HepG2 (cell line): Measurements from ENCODE around the gene RAB11FIP5. TPM values are rescaled to one million over a fixed set of nuclear protein-coding genes. Genes with fewer than 3 reads are reported as not detected.
A peak's percentile ranks its signal among the peaks of the same experiment; 100 is the strongest.

Experiments
- EEA1 ChIP-seq: sonication (generic); formaldehyde crosslinking; IDR thresholded peaks from 2 replicates; pipeline ENCODE4 v1.5.1; 2020; ENCODE audit warnings: mild to moderate bottlenecking, missing genetic modification reagents, borderline replicate concordance
- IRX3 ChIP-seq: sonication (generic); formaldehyde crosslinking; IDR thresholded peaks from 2 replicates; pipeline ENCODE4 v1.8.1; 2023; ENCODE audit warnings: mild to moderate bottlenecking, low read depth, missing genetic modification reagents, borderline replicate concordance
- MEF2D ChIP-seq: sonication (generic); formaldehyde crosslinking; IDR thresholded peaks from 2 replicates; pipeline ENCODE4 v1.5.1; 2020; ENCODE audit warnings: mild to moderate bottlenecking, missing genetic modification reagents
- MYC ChIP-seq: sonication (generic); formaldehyde crosslinking; IDR thresholded peaks from 2 replicates; pipeline ENCODE4 v1.9.0; 2021; ENCODE audit warnings: missing genetic modification reagents, borderline replicate concordance
- MYNN ChIP-seq: sonication (generic); formaldehyde crosslinking; IDR thresholded peaks from 2 replicates; pipeline ENCODE4 v1.4.0; 2020; ENCODE audit warnings: mild to moderate bottlenecking, low read depth, missing genetic modification reagents
- RFXAP ChIP-seq: sonication (generic); formaldehyde crosslinking; IDR thresholded peaks from 2 replicates; pipeline ENCODE4 v1.4.0; 2020; ENCODE audit warnings: missing genetic modification reagents, borderline replicate concordance
- YEATS4 ChIP-seq: sonication (generic); formaldehyde crosslinking; IDR thresholded peaks from 2 replicates; pipeline ENCODE4 v1.4.0; 2020; ENCODE audit warnings: missing genetic modification reagents, borderline replicate concordance
- ZFP36L1 ChIP-seq: sonication (generic); formaldehyde crosslinking; IDR thresholded peaks from 2 replicates; pipeline ENCODE4 v1.8.0; 2022; ENCODE audit warnings: mild to moderate bottlenecking, missing genetic modification reagents, moderate library complexity
- ZFP82 ChIP-seq: sonication (generic); formaldehyde crosslinking; IDR thresholded peaks from 2 replicates; pipeline ENCODE4 v1.5.1; 2020; ENCODE audit warnings: mild to moderate bottlenecking, missing genetic modification reagents, borderline replicate concordance
- polyA plus RNA-seq, 8 experiments: library from polyadenylated mRNA; depleted of rRNA in 3 of 8; stranded (reverse) in 7 of 8; unstranded in 1 of 8; fragments of >200 nt; fragmentation: Illumina TruSeq in 4 of 8; extraction: Trizol in 4 of 8; gene quantifications; 2 replicates each; pipeline versions ENCODE4 v1.2.1 to v1.2.3, GENCODE V29; 2011 to 2016; ENCODE audit warnings: low read depth in 4 of 8, missing spikeins in 1 of 8, mixed read lengths in 1 of 8; ENCODE audit not compliant: insufficient read depth in 1 of 8
- total RNA-seq, 5 experiments: library from RNA; depleted of rRNA; stranded (reverse); fragments of >200 nt; fragmentation: Illumina TruSeq; extraction: Trizol; gene quantifications; 2 replicates each; pipeline ENCODE4 v1.2.3, GENCODE V29; 2016; ENCODE audit warnings: low read depth in 1 of 5
- TF ChIP-seq, protein P1 (sequence below): sonication (generic); formaldehyde crosslinking; IDR thresholded peaks from one replicate; pipeline ENCODE4 v1.5.1; 2020; ENCODE audit warnings: mild to moderate bottlenecking, missing genetic modification reagents; ENCODE audit errors: not compliant biosample characterization
- TF ChIP-seq, protein P2 (sequence below): sonication (generic); formaldehyde crosslinking; IDR thresholded peaks from 2 replicates; pipeline ENCODE4 v1.4.0; 2020; ENCODE audit warnings: missing genetic modification reagents
- TF ChIP-seq, protein P3 (sequence below): sonication (generic); formaldehyde crosslinking; IDR thresholded peaks from 2 replicates; pipeline ENCODE4 v1.8.0; 2022; ENCODE audit warnings: low read depth, missing genetic modification reagents

RAB11FIP5 gene
- total and polyA plus RNA-seq, 2 of the 13 experiments (the other 11 are each of a cell fraction or from before 2014, with no cell fraction given), result 9.4 to 22.9 TPM

DNA sequence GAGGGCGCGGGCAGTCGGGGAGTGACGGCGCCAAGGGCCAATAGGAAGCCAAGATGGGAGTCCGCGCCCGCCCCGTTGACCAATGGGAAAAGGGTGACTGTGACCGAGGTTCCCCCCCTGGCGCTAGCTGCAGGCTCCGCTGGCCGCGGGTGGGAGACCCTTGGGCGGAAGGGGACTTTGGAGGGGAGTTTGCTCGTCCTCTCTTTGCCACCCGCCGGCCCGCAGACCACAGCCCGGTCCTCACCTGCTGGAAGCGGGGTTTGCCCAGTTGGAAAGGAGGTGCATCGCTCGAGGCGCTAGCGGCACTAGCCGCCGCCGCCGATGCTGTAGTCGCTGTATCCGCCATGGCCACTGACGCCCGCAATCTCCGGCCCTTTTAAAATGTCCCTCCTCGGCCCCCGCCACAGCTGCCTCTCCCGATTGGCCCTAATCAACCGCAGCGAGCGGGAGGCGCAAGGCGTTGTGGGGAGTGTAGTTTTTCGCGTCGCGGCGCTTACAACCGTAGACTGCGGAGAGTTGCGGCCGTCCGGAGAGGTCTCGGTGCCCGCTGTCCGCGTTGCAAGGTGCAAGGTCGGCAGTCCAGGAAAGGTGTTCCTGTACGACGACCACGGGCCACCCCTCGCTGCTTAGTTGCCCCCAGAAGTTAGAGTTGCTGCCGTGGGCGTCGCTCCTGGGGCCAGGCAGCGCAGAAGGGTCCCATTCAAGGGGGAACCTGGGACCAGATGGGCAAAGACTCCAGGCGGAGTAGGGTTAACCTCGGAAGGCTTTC is 41.2 kb downstream of the RAB11FIP5 start, which contains the start of gene SFXN5 (continued):
- TF ChIP-seq, protein P1, sequence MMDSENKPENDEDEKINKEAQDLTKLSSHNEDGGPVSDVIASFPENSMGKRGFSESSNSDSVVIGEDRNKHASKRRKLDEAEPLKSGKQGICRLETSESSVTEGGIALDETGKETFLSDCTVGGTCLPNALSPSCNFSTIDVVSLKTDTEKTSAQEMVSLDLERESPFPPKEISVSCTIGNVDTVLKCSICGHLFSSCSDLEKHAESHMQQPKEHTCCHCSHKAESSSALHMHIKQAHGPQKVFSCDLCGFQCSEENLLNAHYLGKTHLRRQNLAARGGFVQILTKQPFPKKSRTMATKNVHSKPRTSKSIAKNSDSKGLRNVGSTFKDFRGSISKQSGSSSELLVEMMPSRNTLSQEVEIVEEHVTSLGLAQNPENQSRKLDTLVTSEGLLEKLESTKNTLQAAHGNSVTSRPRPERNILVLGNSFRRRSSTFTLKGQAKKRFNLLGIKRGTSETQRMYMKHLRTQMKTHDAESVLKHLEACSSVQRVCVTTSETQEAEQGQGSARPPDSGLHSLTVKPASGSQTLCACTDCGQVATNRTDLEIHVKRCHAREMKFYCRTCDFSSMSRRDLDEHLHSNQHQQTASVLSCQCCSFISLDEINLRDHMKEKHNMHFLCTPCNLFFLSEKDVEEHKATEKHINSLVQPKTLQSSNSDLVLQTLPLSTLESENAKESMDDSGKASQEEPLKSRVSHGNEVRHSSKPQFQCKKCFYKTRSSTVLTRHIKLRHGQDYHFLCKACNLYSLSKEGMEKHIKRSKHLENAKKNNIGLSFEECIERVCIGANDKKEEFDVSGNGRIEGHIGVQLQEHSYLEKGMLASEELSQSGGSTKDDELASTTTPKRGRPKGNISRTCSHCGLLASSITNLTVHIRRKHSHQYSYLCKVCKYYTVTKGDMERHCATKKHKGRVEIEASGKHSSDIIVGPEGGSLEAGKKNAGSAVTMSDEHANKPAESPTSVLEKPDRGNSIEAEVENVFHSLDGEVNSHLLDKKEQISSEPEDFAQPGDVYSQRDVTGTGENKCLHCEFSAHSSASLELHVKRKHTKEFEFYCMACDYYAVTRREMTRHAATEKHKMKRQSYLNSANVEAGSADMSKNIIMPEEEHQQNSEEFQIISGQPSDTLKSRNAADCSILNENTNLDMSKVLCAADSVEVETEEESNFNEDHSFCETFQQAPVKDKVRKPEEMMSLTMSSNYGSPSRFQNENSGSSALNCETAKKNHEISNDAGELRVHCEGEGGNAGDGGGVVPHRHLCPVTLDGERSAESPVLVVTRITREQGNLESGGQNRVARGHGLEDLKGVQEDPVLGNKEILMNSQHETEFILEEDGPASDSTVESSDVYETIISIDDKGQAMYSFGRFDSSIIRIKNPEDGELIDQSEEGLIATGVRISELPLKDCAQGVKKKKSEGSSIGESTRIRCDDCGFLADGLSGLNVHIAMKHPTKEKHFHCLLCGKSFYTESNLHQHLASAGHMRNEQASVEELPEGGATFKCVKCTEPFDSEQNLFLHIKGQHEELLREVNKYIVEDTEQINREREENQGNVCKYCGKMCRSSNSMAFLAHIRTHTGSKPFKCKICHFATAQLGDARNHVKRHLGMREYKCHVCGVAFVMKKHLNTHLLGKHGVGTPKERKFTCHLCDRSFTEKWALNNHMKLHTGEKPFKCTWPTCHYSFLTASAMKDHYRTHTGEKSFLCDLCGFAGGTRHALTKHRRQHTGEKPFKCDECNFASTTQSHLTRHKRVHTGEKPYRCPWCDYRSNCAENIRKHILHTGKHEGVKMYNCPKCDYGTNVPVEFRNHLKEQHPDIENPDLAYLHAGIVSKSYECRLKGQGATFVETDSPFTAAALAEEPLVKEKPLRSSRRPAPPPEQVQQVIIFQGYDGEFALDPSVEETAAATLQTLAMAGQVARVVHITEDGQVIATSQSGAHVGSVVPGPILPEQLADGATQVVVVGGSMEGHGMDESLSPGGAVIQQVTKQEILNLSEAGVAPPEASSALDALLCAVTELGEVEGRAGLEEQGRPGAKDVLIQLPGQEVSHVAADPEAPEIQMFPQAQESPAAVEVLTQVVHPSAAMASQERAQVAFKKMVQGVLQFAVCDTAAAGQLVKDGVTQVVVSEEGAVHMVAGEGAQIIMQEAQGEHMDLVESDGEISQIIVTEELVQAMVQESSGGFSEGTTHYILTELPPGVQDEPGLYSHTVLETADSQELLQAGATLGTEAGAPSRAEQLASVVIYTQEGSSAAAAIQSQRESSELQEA, result peak; percentile 92
- TF ChIP-seq IRX3, result peak; percentile 90
- TF ChIP-seq, protein P2, sequence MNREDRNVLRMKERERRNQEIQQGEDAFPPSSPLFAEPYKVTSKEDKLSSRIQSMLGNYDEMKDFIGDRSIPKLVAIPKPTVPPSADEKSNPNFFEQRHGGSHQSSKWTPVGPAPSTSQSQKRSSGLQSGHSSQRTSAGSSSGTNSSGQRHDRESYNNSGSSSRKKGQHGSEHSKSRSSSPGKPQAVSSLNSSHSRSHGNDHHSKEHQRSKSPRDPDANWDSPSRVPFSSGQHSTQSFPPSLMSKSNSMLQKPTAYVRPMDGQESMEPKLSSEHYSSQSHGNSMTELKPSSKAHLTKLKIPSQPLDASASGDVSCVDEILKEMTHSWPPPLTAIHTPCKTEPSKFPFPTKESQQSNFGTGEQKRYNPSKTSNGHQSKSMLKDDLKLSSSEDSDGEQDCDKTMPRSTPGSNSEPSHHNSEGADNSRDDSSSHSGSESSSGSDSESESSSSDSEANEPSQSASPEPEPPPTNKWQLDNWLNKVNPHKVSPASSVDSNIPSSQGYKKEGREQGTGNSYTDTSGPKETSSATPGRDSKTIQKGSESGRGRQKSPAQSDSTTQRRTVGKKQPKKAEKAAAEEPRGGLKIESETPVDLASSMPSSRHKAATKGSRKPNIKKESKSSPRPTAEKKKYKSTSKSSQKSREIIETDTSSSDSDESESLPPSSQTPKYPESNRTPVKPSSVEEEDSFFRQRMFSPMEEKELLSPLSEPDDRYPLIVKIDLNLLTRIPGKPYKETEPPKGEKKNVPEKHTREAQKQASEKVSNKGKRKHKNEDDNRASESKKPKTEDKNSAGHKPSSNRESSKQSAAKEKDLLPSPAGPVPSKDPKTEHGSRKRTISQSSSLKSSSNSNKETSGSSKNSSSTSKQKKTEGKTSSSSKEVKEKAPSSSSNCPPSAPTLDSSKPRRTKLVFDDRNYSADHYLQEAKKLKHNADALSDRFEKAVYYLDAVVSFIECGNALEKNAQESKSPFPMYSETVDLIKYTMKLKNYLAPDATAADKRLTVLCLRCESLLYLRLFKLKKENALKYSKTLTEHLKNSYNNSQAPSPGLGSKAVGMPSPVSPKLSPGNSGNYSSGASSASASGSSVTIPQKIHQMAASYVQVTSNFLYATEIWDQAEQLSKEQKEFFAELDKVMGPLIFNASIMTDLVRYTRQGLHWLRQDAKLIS (CRISPR knock-in tag), result no peak
- TF ChIP-seq EEA1 (CRISPR knock-in tag), result no peak
- no peak; the same call in 1 of the 2 replicates for TF ChIP-seq MYNN (CRISPR knock-in tag)
- peak; percentile 59; the same call in 1 of the 2 replicates for TF ChIP-seq MYC (CRISPR knock-in tag)
- TF ChIP-seq MEF2D (CRISPR knock-in tag), result peak; percentile 92
- no peak; the same call in 1 of the 2 replicates for TF ChIP-seq ZFP82
- peak; percentile 80 for TF ChIP-seq YEATS4 (CRISPR knock-in tag)
- TF ChIP-seq RFXAP (CRISPR knock-in tag), result peak; percentile 80; the same call in 1 of the 2 replicates
- TF ChIP-seq, protein P3, sequence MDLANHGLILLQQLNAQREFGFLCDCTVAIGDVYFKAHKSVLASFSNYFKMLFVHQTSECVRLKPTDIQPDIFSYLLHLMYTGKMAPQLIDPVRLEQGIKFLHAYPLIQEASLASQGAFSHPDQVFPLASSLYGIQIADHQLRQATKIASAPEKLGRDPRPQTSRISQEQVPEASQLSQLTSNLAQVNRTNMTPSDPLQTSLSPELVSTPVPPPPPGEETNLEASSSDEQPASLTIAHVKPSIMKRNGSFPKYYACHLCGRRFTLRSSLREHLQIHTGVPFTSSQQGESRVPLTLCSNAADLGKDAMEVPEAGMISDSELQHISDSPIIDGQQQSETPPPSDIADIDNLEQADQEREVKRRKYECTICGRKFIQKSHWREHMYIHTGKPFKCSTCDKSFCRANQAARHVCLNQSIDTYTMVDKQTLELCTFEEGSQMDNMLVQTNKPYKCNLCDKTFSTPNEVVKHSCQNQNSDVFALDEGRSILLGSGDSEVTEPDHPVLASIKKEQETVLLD, result peak; percentile 56; the same call in 1 of the 2 replicates
- TF ChIP-seq ZFP36L1 (CRISPR knock-in tag), result no peak; the same call in none of the 2 replicates
